Activated T-helper 9 cell treated with anti-CD3 and anti-CD28 coated beads, Interleukin-2, amount 50 U/mL, for 16 hours (primary cell): ENCODE data around the gene AMER1.

Experiments
- DNase-seq: peaks from one replicate; pipeline ENCODE4 v3.0.0-alpha.2; 2020; ENCODE audit warnings: low read depth

Gene AMER1

DNA sequence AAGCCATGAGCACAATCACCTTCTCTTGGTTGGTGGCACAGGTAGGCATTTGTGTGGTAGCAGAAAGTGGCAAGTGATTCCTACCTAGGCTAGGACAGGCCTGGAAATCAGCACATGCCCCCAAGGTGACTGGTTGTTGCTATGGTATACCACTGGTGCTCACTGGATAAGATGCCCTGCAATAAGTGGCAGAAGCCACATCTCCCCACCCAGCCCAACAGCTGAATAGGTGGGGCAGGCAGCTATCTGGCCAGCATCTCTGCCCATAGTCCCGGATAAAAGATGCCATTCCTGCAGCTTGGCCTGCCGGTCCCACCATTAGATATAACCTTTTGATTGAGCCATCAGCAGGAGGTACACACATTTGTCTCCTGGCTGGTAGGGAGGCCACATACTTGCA, 21.1 kb downstream of the AMER1 start:
- DNase-seq: no peak

DNA sequence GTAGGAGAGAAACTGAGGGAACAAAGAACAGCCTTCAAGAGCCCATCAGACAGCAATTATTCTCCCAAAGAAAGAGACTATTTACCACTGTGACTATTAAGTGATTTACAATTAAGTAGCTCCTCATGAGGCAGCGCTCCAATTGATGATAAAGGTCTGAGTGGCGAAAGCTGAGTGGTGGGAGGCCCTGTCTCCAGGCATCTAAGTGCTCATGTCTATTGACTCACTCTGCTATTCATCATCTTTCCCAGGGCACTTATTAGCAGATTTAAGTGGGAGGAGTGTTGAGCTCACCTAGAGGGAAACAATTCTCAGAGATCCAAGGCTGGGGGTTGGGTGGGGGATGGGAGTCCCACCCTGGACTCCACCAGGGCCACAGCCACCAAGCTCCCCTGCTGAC, 23.3 kb downstream of the AMER1 start:
- DNase-seq: no peak

DNA sequence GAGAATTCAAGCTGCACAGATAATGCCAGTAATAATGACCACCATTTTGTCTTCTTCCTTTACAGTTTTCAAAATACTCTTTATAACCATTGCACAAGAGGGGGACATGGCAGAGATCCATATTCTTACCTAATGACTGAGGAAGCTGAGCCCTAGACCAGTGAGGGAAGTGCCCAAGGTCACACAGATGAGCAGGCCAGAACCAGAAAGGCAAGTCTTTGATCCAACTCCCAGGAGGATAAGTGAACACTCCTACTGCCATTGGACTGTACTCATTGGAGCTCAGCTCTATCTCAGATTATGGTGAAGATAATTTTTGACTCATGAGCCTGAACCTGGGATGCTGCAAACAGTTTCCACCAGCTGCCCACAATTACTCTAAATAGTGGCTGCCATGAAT, 28.6 kb downstream of the AMER1 start:
- DNase-seq: no peak

DNA sequence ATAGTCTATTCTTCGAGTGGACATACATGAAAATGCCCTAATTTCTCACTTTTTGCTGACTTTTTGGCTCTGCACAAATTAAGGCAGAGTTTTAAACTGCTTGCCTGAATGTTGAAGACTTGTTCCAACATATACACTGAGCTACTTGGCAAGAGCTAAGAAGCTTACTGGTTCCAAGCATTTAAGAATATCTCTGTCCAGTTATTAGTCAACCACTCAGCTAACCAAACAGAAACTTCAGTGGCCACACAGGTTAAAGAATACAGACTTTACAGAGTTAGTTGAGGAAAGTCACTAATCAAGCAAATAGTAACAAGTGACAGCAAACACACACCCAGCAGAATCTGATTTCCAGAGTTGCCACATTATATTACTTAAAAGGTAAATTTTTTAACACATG, 35.5 kb downstream of the AMER1 start:
- no peak for DNase-seq

DNA sequence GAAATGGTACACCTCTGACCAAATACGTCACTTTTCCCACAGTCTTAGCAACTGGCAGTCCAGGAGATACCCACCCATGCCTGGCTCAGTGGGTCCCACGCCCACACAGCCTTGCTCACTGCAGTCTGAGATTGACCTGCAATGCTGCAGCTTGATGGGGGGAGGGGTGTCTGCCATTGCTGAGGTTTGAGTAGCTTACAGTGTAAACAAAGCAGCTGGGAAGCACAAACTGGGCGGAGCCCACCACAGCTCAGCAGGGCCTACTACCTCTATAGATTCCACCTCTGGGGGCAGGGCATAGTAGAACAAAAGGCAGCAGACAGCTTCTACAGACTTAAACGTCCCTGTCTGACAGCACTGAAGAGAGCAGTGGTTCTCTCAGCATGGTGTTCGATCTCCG, 52.7 kb downstream of the AMER1 start:
- DNase-seq: no peak

DNA sequence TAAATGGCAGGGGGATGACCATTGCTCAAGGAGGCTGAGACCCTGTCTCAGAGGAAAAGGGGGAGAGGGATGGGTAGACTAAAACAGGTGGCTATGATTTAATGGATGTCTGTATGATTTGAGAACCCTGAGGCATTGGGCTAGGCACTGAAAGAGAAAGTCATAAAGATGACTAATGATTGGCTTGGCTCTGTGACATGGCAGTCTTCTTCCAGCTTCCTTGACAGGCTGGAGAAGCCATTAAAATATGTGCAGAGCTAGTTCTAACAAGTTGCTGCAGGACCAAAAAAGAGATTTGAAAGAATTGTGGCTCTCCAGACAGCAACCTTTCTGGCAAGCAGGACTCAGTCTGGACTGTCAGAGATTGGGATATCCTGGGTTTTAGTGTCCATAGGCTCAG, 53.6 kb downstream of the AMER1 start:
- DNase-seq: no peak

DNA sequence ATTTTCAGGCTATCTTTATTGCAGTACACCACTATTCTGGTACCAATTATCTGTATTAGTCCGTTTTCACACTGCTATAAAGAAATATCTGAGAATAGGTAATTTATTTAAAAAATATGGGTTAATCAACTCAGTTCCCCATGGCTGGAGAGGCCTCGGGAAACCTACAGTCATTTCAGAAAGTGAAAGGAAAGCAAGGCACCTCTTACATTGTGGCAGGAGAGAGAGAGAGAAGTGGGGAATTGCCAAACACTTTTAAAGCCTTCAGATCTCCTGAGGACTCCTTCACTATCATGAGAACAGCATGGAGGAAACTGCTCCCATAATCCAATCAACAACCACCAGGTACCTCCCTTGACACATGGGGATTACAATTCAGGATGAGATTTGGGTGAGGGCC, 54.7 kb downstream of the AMER1 start:
- no peak for DNase-seq
